Measurements from ENCODE around the gene PIP5K1B. TPM values are rescaled to one million over a fixed set of nuclear protein-coding genes. Genes with fewer than 3 reads are reported as not detected.

PIP5K1B gene
- polyA plus RNA-seq, 1 donor (not counting 4 experiments of a cell fraction or from before 2014, with no cell fraction given): not detected

DNA sequence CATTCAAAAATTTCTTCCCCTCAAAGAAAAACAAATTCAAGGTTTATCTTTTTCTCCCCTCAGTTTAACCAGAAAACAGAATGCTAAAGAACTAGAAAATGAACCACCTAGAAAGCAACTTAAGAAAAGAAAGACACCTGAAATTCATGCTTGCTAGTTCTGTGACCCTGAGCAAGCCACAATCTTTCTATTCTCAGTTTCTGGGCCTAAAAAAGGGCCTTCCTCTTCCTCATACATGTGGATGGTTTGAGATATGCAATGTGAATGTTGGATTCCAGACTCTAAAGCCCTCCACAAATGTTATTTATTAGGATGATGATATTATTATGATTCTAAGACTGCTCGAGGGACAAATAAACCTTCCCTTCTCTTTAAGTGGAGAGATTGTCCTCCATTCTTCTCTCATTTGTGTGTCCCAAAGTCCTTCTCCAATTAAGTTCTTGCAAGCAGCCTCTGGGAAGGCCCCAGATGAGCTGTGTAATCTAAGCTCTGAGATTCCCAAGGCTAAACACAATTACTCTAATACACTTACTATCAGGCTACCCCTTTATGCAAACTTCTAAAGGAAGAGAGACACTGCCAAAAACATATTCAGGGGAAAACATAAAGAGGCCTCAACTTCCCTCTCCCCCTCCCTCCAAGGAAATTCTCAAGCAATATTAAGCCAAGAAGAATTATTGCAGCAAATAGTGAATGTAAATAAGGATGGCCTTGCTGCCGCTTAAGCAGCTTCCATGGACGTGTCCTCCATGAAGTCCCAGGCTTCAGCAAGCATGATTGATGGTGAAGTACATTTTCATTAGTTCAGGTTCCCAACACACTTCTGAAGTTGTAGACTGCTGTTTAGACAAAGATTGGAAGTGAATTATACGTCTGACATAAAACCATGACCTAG is 228.6 kb downstream of the PIP5K1B start:
- no peak for FAIRE-seq
- H3K27ac ChIP-seq (ENCODE audit: control insufficient read depth, insufficient read depth, low read length): no peak overlapping the region

DNA sequence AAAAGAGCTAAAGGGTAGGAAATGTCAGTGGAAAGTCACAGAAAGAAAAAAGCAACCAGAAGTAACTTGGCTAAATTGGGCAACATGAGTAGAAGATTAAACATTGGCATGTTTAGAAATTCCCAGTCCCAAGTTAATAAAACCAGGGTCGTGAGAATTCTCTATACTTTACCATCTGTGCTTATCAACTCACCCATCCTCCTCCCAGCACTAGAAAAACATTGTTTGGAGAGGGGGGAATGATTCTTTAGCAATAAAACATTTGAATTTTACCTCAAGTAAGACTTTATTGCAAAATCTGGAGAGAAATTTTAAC is 229.2 kb downstream of the PIP5K1B start:
- no peak overlapping the region for H3K9ac ChIP-seq (ENCODE audit: control insufficient read depth, extremely low read depth, insufficient read depth, low read length)
- H3K27me3 ChIP-seq (ENCODE audit: control insufficient read depth, extremely low read depth, insufficient read depth, low read length): no peaks in the 10 kb centered on the region
- H3K9me1 ChIP-seq (ENCODE audit: control insufficient read depth, extremely low read depth, insufficient read depth, low read length): no peaks in the 10 kb centered on the region
- no peaks in the 10 kb centered on the region for H4K20me1 ChIP-seq (ENCODE audit: control insufficient read depth, extremely low read depth, insufficient read depth, low read length)
- TF ChIP-seq EZH2 (IDR thresholded peaks at IDR 0.05; ENCODE audit: low read length): no peak
- TF ChIP-seq, protein P1, sequence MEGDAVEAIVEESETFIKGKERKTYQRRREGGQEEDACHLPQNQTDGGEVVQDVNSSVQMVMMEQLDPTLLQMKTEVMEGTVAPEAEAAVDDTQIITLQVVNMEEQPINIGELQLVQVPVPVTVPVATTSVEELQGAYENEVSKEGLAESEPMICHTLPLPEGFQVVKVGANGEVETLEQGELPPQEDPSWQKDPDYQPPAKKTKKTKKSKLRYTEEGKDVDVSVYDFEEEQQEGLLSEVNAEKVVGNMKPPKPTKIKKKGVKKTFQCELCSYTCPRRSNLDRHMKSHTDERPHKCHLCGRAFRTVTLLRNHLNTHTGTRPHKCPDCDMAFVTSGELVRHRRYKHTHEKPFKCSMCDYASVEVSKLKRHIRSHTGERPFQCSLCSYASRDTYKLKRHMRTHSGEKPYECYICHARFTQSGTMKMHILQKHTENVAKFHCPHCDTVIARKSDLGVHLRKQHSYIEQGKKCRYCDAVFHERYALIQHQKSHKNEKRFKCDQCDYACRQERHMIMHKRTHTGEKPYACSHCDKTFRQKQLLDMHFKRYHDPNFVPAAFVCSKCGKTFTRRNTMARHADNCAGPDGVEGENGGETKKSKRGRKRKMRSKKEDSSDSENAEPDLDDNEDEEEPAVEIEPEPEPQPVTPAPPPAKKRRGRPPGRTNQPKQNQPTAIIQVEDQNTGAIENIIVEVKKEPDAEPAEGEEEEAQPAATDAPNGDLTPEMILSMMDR (optimal IDR thresholded peaks at IDR 0.05 in 1 of 3, IDR thresholded peaks at IDR 0.05 in 1 of 3, conservative IDR thresholded peaks at IDR 0.05 in 1 of 3; ENCODE audit: extremely low read depth in 1 of 3, insufficient read depth in 2 of 3, low read length in 3 of 3): no peak
- dilution Hi-C loops (cut with MboI; ENCODE audit: extremely low pct_ligation_motif_present, low sequenced_read_pairs): no loop called here
- DNase-seq (ENCODE audit: low read depth, low spot score) (no peak), FAIRE-seq (no peak)
- H3K4me1 ChIP-seq (ENCODE audit: control insufficient read depth, extremely low read depth, insufficient read depth, low read length): no peaks in the 10 kb centered on the region
- H3K4me2 ChIP-seq (ENCODE audit: control insufficient read depth, extremely low read depth, insufficient read depth, low read depth, low read length): no peak overlapping the region
- H2AFZ ChIP-seq (ENCODE audit: control insufficient read depth, low read length): no peak overlapping the region
- no peak overlapping the region for H3K4me3 ChIP-seq (ENCODE audit: control insufficient read depth in 2 of 3, extremely low read depth in 1 of 3, insufficient read depth in 2 of 3, low read depth in 1 of 3, low read length in 3 of 3)
- H3K27ac ChIP-seq (ENCODE audit: control insufficient read depth, insufficient read depth, low read length): no peak overlapping the region
- H3K79me2 ChIP-seq (ENCODE audit: control insufficient read depth, insufficient read depth, low read length): no peaks in the 10 kb centered on the region
- H3K36me3 ChIP-seq (ENCODE audit: control insufficient read depth in 2 of 2, extremely low read depth in 1 of 2, insufficient read depth in 2 of 2, low read length in 2 of 2): no peaks in the 10 kb centered on the region
- H3K9me3 ChIP-seq (ENCODE audit: control insufficient read depth, low read depth, low read length): no peaks in the 10 kb centered on the region

More for the DNA sequence above, 228.6 kb downstream of the PIP5K1B start:
- dilution Hi-C loops (cut with MboI; ENCODE audit: extremely low pct_ligation_motif_present, low sequenced_read_pairs): no loop called here
- H3K4me3 ChIP-seq (ENCODE audit: control insufficient read depth in 2 of 3, extremely low read depth in 1 of 3, insufficient read depth in 2 of 3, low read depth in 1 of 3, low read length in 3 of 3): no peak overlapping the region
- H3K36me3 ChIP-seq (ENCODE audit: control insufficient read depth in 2 of 2, extremely low read depth in 1 of 2, insufficient read depth in 2 of 2, low read length in 2 of 2): no peaks in the 10 kb centered on the region
- no peaks in the 10 kb centered on the region for H3K9me3 ChIP-seq (ENCODE audit: control insufficient read depth, low read depth, low read length)
- H4K20me1 ChIP-seq (ENCODE audit: control insufficient read depth, extremely low read depth, insufficient read depth, low read length): no peaks in the 10 kb centered on the region
- no peak overlapping the region for H3K9ac ChIP-seq (ENCODE audit: control insufficient read depth, extremely low read depth, insufficient read depth, low read length)
- no peak for TF ChIP-seq EZH2 (IDR thresholded peaks at IDR 0.05; ENCODE audit: low read length)
- no peaks in the 10 kb centered on the region for H3K9me1 ChIP-seq (ENCODE audit: control insufficient read depth, extremely low read depth, insufficient read depth, low read length)
- no peak for DNase-seq (ENCODE audit: low read depth, low spot score)
- H3K4me2 ChIP-seq (ENCODE audit: control insufficient read depth, extremely low read depth, insufficient read depth, low read depth, low read length): no peak overlapping the region
- no peaks in the 10 kb centered on the region for H3K27me3 ChIP-seq (ENCODE audit: control insufficient read depth, extremely low read depth, insufficient read depth, low read length)
- H3K79me2 ChIP-seq (ENCODE audit: control insufficient read depth, insufficient read depth, low read length): no peaks in the 10 kb centered on the region
- no peak overlapping the region for H2AFZ ChIP-seq (ENCODE audit: control insufficient read depth, low read length)
- no peaks in the 10 kb centered on the region for H3K4me1 ChIP-seq (ENCODE audit: control insufficient read depth, extremely low read depth, insufficient read depth, low read length)
